ENCODE data around the gene SUFU. TPM values are rescaled to one million over a fixed set of nuclear protein-coding genes. Genes with fewer than 3 reads are reported as not detected.
A peak's percentile ranks its signal among the peaks of the same experiment; 100 is the strongest.

The SUFU gene
- total RNA-seq, 4 donors from 2014 or later, result 5.3 to 10.0 (median 8.6) TPM

DNA sequence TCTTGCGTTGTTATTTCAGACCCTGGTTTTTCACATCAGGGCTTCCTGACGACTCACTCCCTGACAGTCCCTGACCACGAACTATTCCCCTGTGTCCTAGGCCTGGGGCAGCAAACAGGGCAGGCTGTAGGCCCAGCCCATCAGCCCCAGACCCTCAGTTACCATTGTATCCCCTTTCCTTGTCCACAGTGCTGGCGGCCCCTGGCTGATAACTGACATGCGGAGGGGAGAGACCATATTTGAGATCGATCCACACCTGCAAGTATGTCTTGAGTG lies 90.0 kb downstream of the SUFU start:
- no peak overlapping the region for H3K4me3 ChIP-seq
- H3K4me1 ChIP-seq, result peaks cover 0 to 52% (median 16%) of the 10 kb centered on the region in 3 donors
- ATAC-seq, result no peak
- TF ChIP-seq, protein P1, sequence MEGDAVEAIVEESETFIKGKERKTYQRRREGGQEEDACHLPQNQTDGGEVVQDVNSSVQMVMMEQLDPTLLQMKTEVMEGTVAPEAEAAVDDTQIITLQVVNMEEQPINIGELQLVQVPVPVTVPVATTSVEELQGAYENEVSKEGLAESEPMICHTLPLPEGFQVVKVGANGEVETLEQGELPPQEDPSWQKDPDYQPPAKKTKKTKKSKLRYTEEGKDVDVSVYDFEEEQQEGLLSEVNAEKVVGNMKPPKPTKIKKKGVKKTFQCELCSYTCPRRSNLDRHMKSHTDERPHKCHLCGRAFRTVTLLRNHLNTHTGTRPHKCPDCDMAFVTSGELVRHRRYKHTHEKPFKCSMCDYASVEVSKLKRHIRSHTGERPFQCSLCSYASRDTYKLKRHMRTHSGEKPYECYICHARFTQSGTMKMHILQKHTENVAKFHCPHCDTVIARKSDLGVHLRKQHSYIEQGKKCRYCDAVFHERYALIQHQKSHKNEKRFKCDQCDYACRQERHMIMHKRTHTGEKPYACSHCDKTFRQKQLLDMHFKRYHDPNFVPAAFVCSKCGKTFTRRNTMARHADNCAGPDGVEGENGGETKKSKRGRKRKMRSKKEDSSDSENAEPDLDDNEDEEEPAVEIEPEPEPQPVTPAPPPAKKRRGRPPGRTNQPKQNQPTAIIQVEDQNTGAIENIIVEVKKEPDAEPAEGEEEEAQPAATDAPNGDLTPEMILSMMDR (IDR thresholded peaks at IDR 0.05), result no peak
- TF ChIP-seq POLR2AphosphoS5 (IDR thresholded peaks at IDR 0.05), result no peak
- no peak for TF ChIP-seq POLR2A (IDR thresholded peaks at IDR 0.05)
- TF ChIP-seq EP300 (IDR thresholded peaks at IDR 0.05), result no peak
- peaks cover 0 to 41% of the 10 kb centered on the region in 2 donors for H3K36me3 ChIP-seq
- no peaks in the 10 kb centered on the region for H3K9me3 ChIP-seq
- no peaks in the 10 kb centered on the region for H3K27me3 ChIP-seq
- H3K27ac ChIP-seq, result no peak overlapping the region
- WGBS, 2 donors (ENCODE audit: low coverage in 1 of 2), result 90% methylated on average over 2 of the region's 6 CpGs

DNA sequence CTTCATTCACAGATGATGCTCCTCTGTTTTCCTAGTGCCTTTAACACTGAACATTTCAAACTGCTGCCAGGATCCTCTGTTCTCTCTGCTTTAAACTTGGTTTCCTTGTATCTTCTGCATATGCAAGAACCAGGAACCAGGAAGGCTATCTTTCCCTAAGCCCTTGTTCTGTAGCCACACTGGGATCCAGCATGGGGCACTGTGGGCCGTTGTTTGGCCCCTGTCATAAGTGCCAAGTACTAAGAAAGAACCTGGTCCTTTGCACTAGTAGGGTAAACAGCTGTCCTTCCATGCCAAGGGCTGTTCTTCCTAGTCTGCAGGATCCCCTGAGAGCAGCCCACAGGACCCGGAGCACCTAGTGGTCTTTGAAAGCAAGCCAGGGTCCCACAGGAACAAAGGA lies 91.5 kb downstream of the SUFU start:
- Histone ChIP-seq H3K4me3 (no peak overlapping the region), H3K27me3 (no peaks in the 10 kb centered on the region), H3K4me1 (peaks cover 0 to 68% (median 27%) of the 10 kb centered on the region in 3 donors), H3K9me3 (no peaks in the 10 kb centered on the region), H3K27ac (no peak overlapping the region), H3K36me3 (peaks cover 0 to 57% of the 10 kb centered on the region in 2 donors)
- 20% methylated on average over 1 of the region's 2 CpGs; no CpG with 5 or more reads in 1 of the 2 donors for WGBS, 2 donors (ENCODE audit: low coverage in 1 of 2)
- ATAC-seq, result no peak
- TF ChIP-seq EP300 (IDR thresholded peaks at IDR 0.05) (no peak), POLR2A (IDR thresholded peaks at IDR 0.05) (no peak), POLR2AphosphoS5 (IDR thresholded peaks at IDR 0.05) (no peak)
- TF ChIP-seq, protein P1 (IDR thresholded peaks at IDR 0.05), result peak in 3 of 4 experiments; percentile 9 to 23 (median 20)

DNA sequence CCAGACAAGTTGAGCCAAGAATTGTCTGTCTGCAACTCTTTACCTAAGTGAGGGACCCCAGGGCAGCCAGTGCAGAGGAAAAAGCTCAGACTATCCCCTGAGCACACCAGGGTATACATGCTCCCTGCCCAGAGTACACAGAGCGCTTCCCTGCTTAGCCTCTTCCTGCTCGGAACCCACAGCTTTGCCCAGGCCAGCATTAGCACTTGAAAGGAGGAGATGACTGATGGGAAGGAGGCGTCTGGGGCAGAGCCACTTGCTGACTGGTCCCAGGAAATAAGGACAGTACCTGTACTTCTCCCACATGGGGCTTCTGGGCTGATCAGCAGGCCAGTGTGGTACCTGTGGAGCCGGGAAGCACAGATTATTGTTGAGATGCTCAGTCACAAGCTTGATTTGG lies 92.1 kb downstream of the SUFU start:
- Histone ChIP-seq H3K27me3 (no peaks in the 10 kb centered on the region), H3K4me3 (no peak overlapping the region), H3K9me3 (no peaks in the 10 kb centered on the region), H3K4me1 (peaks cover 0 to 74% (median 28%) of the 10 kb centered on the region in 3 donors), H3K36me3 (peaks cover 0 to 63% of the 10 kb centered on the region in 2 donors), H3K27ac (peak overlapping the region in 2 of 4 donors; percentile 1 to 41)
- no CpG with 5 or more reads among the region's 4 CpGs for WGBS, 2 donors (ENCODE audit: low coverage in 1 of 2)
- no peak for TF ChIP-seq POLR2A (IDR thresholded peaks at IDR 0.05)
- no peak for TF ChIP-seq POLR2AphosphoS5 (IDR thresholded peaks at IDR 0.05)
- no peak for TF ChIP-seq EP300 (IDR thresholded peaks at IDR 0.05)
- ATAC-seq, result no peak

DNA sequence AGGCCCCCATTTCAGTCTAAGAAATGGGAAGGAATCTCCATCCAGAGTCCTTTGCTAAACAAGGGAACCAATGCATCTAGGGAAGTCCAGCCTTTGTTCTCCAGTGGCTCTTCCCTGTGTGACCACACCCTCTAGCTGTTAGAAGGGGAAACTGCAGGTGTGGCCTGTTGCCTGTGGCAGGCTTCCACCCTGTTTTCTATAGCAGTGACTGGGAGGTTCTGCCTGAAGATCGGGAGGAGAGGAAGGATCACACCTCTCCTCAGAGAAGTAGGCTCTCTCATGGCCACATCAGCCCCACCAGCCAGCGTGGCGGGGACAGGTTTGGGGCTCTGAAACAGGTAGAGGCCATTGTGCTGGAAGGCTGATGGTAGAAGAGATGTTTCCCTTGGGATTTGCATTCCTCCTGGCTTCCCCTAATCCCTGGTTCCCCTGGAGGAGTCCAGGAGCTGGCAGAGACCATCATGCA lies 92.8 kb downstream of the SUFU start:
- Histone ChIP-seq H3K9me3 (no peaks in the 10 kb centered on the region), H3K36me3 (peaks cover 0 to 69% of the 10 kb centered on the region in 2 donors), H3K4me1 (peaks cover 0 to 80% (median 29%) of the 10 kb centered on the region in 3 donors), H3K27me3 (no peaks in the 10 kb centered on the region), H3K27ac (peak overlapping the region in 3 of 4 donors; percentile 45 to 57 (median 54)), H3K4me3 (no peak overlapping the region)
- no peak for TF ChIP-seq POLR2A (IDR thresholded peaks at IDR 0.05)
- TF ChIP-seq, protein P1 (IDR thresholded peaks at IDR 0.05), result peak in 3 of 4 experiments; percentile 49 to 78 (median 68)
- WGBS, 2 donors (ENCODE audit: low coverage in 1 of 2), result 61% methylated on average over 3 of the region's 3 CpGs; no CpG with 5 or more reads in 1 of the 2 donors
- ATAC-seq, result peak; percentile 33

DNA sequence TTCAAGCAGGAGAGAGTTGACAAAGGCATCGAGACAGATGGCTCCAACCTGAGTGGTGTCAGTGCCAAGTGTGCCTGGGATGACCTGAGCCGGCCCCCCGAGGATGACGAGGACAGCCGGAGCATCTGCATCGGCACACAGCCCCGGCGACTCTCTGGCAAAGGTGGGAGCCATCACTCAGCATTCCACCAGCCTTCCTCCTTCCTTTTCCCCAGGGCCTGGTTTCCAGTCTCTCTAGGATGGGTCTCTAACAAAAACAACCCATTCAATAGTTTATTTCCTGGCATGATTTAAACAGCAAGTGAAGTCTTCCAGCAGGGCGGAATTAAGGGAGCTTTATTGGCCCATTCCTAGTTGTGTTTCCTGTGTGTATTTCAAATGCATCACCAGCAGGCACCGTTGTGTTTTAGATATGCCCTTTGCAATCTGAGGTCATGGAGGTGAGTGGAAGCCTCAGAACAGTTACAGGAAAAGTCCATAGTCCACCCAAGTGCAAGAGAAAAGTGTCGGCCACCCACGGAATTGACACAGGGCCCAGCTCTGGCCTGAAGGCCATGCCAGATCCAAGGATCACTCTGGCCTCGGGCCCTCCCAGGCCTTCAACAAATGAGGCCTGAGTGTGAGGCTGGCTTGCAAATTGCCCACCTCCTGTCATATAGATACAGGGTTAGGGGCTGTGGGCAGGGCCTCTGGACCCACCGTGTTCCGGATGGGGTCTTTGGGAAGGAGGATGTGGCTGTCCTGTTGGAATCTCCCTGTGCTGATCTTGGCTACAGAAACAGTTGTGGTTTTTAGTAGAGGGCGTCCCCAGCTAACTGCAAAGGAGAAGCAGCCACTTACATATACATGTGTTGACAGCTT lies 93.6 kb downstream of the SUFU start:
- ATAC-seq, result peak; percentile 32

More for the DNA sequence above, 93.6 kb downstream of the SUFU start:
- Histone ChIP-seq H3K27me3 (no peaks in the 10 kb centered on the region), H3K27ac (peak overlapping the region in 3 of 4 donors; percentile 45 to 57 (median 54)), H3K9me3 (no peaks in the 10 kb centered on the region), H3K4me3 (no peak overlapping the region), H3K36me3 (peaks cover 0 to 75% of the 10 kb centered on the region in 2 donors), H3K4me1 (peaks cover 0 to 86% (median 34%) of the 10 kb centered on the region in 3 donors)
- TF ChIP-seq EP300 (IDR thresholded peaks at IDR 0.05), result no peak
- TF ChIP-seq, protein P1 (IDR thresholded peaks at IDR 0.05), result peak in 1 of 4 experiments; percentile 3
- WGBS, 2 donors (ENCODE audit: low coverage in 1 of 2), result 46 to 55% methylated on average over 6 to 8 of the region's 16 CpGs

Data from gastroesophageal sphincter (tissue), 4 donors.